SK-N-SH treated with all-trans-retinoic acid at 6 μM for 48 hours (cell line): ENCODE results near the gene FLRT1.

Experiments used
- ZFP30 ChIP-seq: fragments of 450-650 bp; formaldehyde crosslinking; IDR thresholded peaks from 2 replicates; pipeline ENCODE4 v1.5.0; 2022; ENCODE audit warnings: mild to moderate bottlenecking, moderate library complexity
- TF ChIP-seq, protein P1 (sequence below): fragments of 250-450 bp; sonication (Bioruptor Pico); IDR thresholded peaks from 2 replicates; pipeline ENCODE4 v1.5.0; 2020; ENCODE audit warnings: mild to moderate bottlenecking, moderate library complexity
- TF ChIP-seq, protein P2 (sequence below): fragments of 250-450 bp; sonication (Bioruptor Pico); IDR thresholded peaks from 2 replicates; pipeline ENCODE4 v1.8.0; 2021; ENCODE audit warnings: low read depth, mild to moderate bottlenecking, moderate library complexity, borderline replicate concordance
- TF ChIP-seq, protein P3 (sequence below): fragments of 250-450 bp; sonication (Bioruptor Pico); IDR thresholded peaks from 2 replicates; pipeline ENCODE4 v1.8.0; 2020; ENCODE audit warnings: mild to moderate bottlenecking, moderate library complexity, borderline replicate concordance

DNA sequence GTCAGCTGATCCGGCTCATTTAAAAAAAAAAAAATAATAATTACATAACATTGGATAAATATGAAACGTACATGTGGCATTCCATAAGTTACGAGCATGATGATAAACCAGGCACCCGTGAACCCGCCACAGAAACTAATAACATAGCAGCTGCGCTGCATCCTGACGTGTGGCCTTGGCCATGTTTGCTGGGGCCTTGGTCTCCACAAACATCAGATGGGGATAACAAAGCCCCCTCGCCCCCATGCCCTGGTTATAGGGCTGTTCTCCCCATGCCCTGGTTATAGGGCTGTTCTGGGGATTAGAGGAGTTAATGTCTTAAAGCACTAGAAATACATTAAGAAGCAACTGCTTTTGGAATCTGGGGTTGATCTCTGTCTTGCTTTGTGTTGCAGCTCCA lies 36.7 kb downstream of the FLRT1 start:
- TF ChIP-seq, protein P1, sequence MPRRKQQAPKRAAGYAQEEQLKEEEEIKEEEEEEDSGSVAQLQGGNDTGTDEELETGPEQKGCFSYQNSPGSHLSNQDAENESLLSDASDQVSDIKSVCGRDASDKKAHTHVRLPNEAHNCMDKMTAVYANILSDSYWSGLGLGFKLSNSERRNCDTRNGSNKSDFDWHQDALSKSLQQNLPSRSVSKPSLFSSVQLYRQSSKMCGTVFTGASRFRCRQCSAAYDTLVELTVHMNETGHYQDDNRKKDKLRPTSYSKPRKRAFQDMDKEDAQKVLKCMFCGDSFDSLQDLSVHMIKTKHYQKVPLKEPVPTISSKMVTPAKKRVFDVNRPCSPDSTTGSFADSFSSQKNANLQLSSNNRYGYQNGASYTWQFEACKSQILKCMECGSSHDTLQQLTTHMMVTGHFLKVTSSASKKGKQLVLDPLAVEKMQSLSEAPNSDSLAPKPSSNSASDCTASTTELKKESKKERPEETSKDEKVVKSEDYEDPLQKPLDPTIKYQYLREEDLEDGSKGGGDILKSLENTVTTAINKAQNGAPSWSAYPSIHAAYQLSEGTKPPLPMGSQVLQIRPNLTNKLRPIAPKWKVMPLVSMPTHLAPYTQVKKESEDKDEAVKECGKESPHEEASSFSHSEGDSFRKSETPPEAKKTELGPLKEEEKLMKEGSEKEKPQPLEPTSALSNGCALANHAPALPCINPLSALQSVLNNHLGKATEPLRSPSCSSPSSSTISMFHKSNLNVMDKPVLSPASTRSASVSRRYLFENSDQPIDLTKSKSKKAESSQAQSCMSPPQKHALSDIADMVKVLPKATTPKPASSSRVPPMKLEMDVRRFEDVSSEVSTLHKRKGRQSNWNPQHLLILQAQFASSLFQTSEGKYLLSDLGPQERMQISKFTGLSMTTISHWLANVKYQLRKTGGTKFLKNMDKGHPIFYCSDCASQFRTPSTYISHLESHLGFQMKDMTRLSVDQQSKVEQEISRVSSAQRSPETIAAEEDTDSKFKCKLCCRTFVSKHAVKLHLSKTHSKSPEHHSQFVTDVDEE (CRISPR knock-in tag) = no peak
- no peak for TF ChIP-seq ZFP30
- TF ChIP-seq, protein P2, sequence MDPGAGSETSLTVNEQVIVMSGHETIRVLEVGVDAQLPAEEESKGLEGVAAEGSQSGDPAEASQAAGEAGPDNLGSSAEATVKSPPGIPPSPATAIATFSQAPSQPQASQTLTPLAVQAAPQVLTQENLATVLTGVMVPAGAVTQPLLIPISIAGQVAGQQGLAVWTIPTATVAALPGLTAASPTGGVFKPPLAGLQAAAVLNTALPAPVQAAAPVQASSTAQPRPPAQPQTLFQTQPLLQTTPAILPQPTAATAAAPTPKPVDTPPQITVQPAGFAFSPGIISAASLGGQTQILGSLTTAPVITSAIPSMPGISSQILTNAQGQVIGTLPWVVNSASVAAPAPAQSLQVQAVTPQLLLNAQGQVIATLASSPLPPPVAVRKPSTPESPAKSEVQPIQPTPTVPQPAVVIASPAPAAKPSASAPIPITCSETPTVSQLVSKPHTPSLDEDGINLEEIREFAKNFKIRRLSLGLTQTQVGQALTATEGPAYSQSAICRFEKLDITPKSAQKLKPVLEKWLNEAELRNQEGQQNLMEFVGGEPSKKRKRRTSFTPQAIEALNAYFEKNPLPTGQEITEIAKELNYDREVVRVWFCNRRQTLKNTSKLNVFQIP = no peak
- TF ChIP-seq, protein P3, sequence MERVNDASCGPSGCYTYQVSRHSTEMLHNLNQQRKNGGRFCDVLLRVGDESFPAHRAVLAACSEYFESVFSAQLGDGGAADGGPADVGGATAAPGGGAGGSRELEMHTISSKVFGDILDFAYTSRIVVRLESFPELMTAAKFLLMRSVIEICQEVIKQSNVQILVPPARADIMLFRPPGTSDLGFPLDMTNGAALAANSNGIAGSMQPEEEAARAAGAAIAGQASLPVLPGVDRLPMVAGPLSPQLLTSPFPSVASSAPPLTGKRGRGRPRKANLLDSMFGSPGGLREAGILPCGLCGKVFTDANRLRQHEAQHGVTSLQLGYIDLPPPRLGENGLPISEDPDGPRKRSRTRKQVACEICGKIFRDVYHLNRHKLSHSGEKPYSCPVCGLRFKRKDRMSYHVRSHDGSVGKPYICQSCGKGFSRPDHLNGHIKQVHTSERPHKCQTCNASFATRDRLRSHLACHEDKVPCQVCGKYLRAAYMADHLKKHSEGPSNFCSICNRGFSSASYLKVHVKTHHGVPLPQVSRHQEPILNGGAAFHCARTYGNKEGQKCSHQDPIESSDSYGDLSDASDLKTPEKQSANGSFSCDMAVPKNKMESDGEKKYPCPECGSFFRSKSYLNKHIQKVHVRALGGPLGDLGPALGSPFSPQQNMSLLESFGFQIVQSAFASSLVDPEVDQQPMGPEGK (CRISPR knock-in tag) = no peak
